SK-N-SH (cell line): Measurements from ENCODE around the gene VWF. TPM values are rescaled to one million over a fixed set of nuclear protein-coding genes. Genes with fewer than 3 reads are reported as not detected.

Experiments used
- CTCF ChIA-PET: fragments of 300-600, 350-600 bp; formaldehyde crosslinking; extraction: SDS; loops from one replicate; lab custom pipeline; 2021; lab: Yijun Ruan, JAX
- POLR2A ChIA-PET: fragments of 350-600 bp; sonication (Branson Sonifier 250); formaldehyde crosslinking; extraction: SDS; loops from one replicate; lab custom pipeline; 2020; ENCODE audit warnings: antibody characterized with exemption, inconsistent platforms; lab: Yijun Ruan, JAX
- DNase-seq: peaks from one replicate; pipeline ENCODE4 v3.0.0; 2012
- H2AFZ ChIP-seq: fragments of 200-600 bp; sonication (generic); 2 replicates; pipeline ENCODE4 v1.8.1; 2016; ENCODE audit warnings: antibody characterized with exemption, mild to moderate bottlenecking, low read depth
- H3F3A ChIP-seq: fragments of 200-600 bp; sonication (generic); replicated peaks from 2 replicates; pipeline ENCODE3; 2016; ENCODE audit warnings: antibody characterized with exemption, mild to moderate bottlenecking; ENCODE audit not compliant: insufficient read depth
- H3K27ac ChIP-seq, 2 experiments: fragments of 200-500 bp in 1 of 2; fragments of 200-600 bp in 1 of 2; sonication (Bioruptor generic) in 1 of 2; sonication (generic), shearing (Covaris generic) in 1 of 2; 2 replicates each; pipeline versions ENCODE4 v1.5.1 to v1.6.1; 2014 to 2016; ENCODE audit warnings: low read depth in 2 of 2, inconsistent platforms in 1 of 2, low read length in 1 of 2, mild to moderate bottlenecking in 1 of 2, mixed read lengths in 1 of 2
- H3K27me3 ChIP-seq: fragments of 200-600 bp; sonication (generic), shearing (Covaris generic); 2 replicates; pipeline ENCODE4 v1.6.1; 2016; ENCODE audit warnings: mixed run types; ENCODE audit not compliant: insufficient read depth
- H3K36me3 ChIP-seq, 2 experiments: fragments of 200-500 bp in 1 of 2; fragments of 200-600 bp in 1 of 2; sonication (Bioruptor generic) in 1 of 2; sonication (generic) in 1 of 2; replicated peaks in 1 of 2; 2 replicates each; pipeline versions ENCODE3 to v1.5.1; 2014 to 2016; ENCODE audit warnings: low read length in 1 of 2, mild to moderate bottlenecking in 1 of 2; ENCODE audit not compliant: insufficient read depth in 2 of 2, control insufficient read depth in 1 of 2
- H3K4me1 ChIP-seq, 2 experiments: fragments of 200-500 bp in 1 of 2; fragments of 200-600 bp in 1 of 2; sonication (Bioruptor generic) in 1 of 2; sonication (generic), shearing (Covaris generic) in 1 of 2; 2 replicates each; pipeline versions ENCODE4 v1.5.1 to v1.6.1; 2014 to 2016; ENCODE audit warnings: low read depth in 1 of 2, low read length in 1 of 2, mixed run types in 1 of 2; ENCODE audit not compliant: insufficient read depth in 2 of 2, control insufficient read depth in 1 of 2
- H3K4me2 ChIP-seq: fragments of 200-600 bp; sonication (generic), shearing (Covaris generic); 2 replicates; pipeline ENCODE4 v1.6.1; 2017; ENCODE audit warnings: mixed run types
- H3K4me3 ChIP-seq, 2 experiments: fragments of 200-500 bp in 1 of 2; fragments of 200-600 bp in 1 of 2; sonication (Bioruptor generic) in 1 of 2; sonication (generic), shearing (Covaris generic) in 1 of 2; 2 replicates each; pipeline versions ENCODE4 v1.5.1 to v1.8.1; 2014 to 2016; ENCODE audit warnings: low read depth in 2 of 2, inconsistent platforms in 1 of 2, low read length in 1 of 2, mild to moderate bottlenecking in 1 of 2, mixed read lengths in 1 of 2, moderate library complexity in 1 of 2
- H3K79me2 ChIP-seq: fragments of 200-600 bp; sonication (generic); 2 replicates; pipeline ENCODE4 v1.8.1; 2017; ENCODE audit warnings: mild to moderate bottlenecking; ENCODE audit not compliant: insufficient read depth
- H3K9ac ChIP-seq: fragments of 200-600 bp; sonication (generic); 2 replicates; pipeline ENCODE4 v1.6.1; 2017; ENCODE audit warnings: mixed run types
- H3K9me2 ChIP-seq: fragments of 200-600 bp; sonication (generic); 2 replicates; pipeline ENCODE4 v1.6.1; 2017; ENCODE audit warnings: mixed run types
- H3K9me3 ChIP-seq: fragments of 200-600 bp; sonication (generic); 2 replicates; pipeline ENCODE4 v1.6.1; 2017; ENCODE audit warnings: mixed run types, mild to moderate bottlenecking, moderate library complexity
- H4K20me1 ChIP-seq: fragments of 200-600 bp; sonication (generic); 2 replicates; pipeline ENCODE4 v1.6.1; 2017; ENCODE audit warnings: mild to moderate bottlenecking, mixed run types; ENCODE audit not compliant: insufficient read depth
- ELF1 ChIP-seq: IDR thresholded peaks from 2 replicates; pipeline ENCODE4 v1.4.0; 2012
- EP300 ChIP-seq, 2 experiments: IDR thresholded peaks; 2 replicates each; pipeline versions ENCODE4 v1.4.0 to v1.6.1; 2012; ENCODE audit warnings: borderline replicate concordance in 1 of 2, low read depth in 1 of 2, low read length in 1 of 2
- EZH2phosphoT487 ChIP-seq: fragments of 200-600 bp; sonication (generic); IDR thresholded peaks from 2 replicates; pipeline ENCODE4 v1.6.1; 2017; ENCODE audit warnings: low read depth, mixed run types, mild to moderate bottlenecking, antibody characterized with exemption, moderate library complexity, borderline replicate concordance
- FOXM1 ChIP-seq: IDR thresholded peaks from 2 replicates; pipeline ENCODE4 v1.4.0; 2012; ENCODE audit warnings: low read depth, mild to moderate bottlenecking
- GATA2 ChIP-seq: sonication (generic); formaldehyde crosslinking; IDR thresholded peaks from 2 replicates; pipeline ENCODE4 v1.5.0; 2020; ENCODE audit warnings: mild to moderate bottlenecking, missing genetic modification reagents
- MEF2A ChIP-seq: IDR thresholded peaks from 2 replicates; pipeline ENCODE4 v1.4.0; 2012; ENCODE audit warnings: low read depth, borderline replicate concordance
- NFIC ChIP-seq: IDR thresholded peaks from 2 replicates; pipeline ENCODE4 v1.4.0; 2012; ENCODE audit warnings: borderline replicate concordance
- NRF1 ChIP-seq: IDR thresholded peaks from 2 replicates; pipeline ENCODE4 v1.6.1; 2012; ENCODE audit warnings: low read depth, mild to moderate bottlenecking, low read length
- POLR2AphosphoS5 ChIP-seq: IDR thresholded peaks from 2 replicates; pipeline ENCODE4 v1.6.1; 2012; ENCODE audit warnings: low read depth, low read length
- RAD21 ChIP-seq: IDR thresholded peaks from 2 replicates; pipeline ENCODE4 v1.6.1; 2012; ENCODE audit warnings: mild to moderate bottlenecking, low read length
- RCOR1 ChIP-seq: fragments of 150-350 bp; IDR thresholded peaks from 2 replicates; pipeline ENCODE4 v1.6.1; 2017; ENCODE audit warnings: antibody characterized with exemption, low read length
- RFX5 ChIP-seq: IDR thresholded peaks from 2 replicates; pipeline ENCODE4 v1.6.1; 2012; ENCODE audit warnings: mild to moderate bottlenecking, improper control_type of control experiment, low read length
- RXRA ChIP-seq: IDR thresholded peaks from 2 replicates; pipeline ENCODE4 v1.4.0; 2012; ENCODE audit warnings: low read depth, mild to moderate bottlenecking, borderline replicate concordance
- SIN3A ChIP-seq: IDR thresholded peaks from 2 replicates; pipeline ENCODE4 v1.6.1; 2012; ENCODE audit warnings: low read depth, mild to moderate bottlenecking, low read length, moderate library complexity, borderline replicate concordance
- SMC3 ChIP-seq: IDR thresholded peaks from 2 replicates; pipeline ENCODE4 v1.6.1; 2012; ENCODE audit warnings: low read depth, low read length, improper control_type of control experiment
- TAF1 ChIP-seq: IDR thresholded peaks from 2 replicates; pipeline ENCODE4 v1.6.1; 2012; ENCODE audit warnings: low read depth, mild to moderate bottlenecking, low read length, moderate library complexity, borderline replicate concordance
- TCF12 ChIP-seq: IDR thresholded peaks from 2 replicates; pipeline ENCODE4 v1.4.0; 2012
- TEAD4 ChIP-seq: IDR thresholded peaks from 2 replicates; pipeline ENCODE4 v1.4.0; 2012; ENCODE audit warnings: mild to moderate bottlenecking, borderline replicate concordance; ENCODE audit not compliant: insufficient read depth
- YY1 ChIP-seq: IDR thresholded peaks from 2 replicates; pipeline ENCODE4 v1.4.0; 2012; ENCODE audit warnings: low read depth, mild to moderate bottlenecking
- WGBS: methylation state at CpG from one replicate; pipeline ENCODE4 v1.1.6; 2017; ENCODE audit warnings: low lambda C conversion rate; 5-methylcytosine and 5-hydroxymethylcytosine counted together
- polyA plus RNA-seq, 3 experiments: library from polyadenylated mRNA; depleted of rRNA; stranded (reverse); fragments of >200 nt; gene quantifications; 2 replicates each; pipeline ENCODE4 v1.2.3, GENCODE V29; 2012
- TF ChIP-seq, protein P1 (sequence below): IDR thresholded peaks from 2 replicates; pipeline ENCODE4 v1.4.0; 2012; ENCODE audit warnings: low read depth, borderline replicate concordance
- TF ChIP-seq, protein P2 (sequence below): IDR thresholded peaks from 2 replicates; pipeline ENCODE4 v1.4.0; 2012; ENCODE audit warnings: low read depth
- TF ChIP-seq, protein P3 (sequence below): fragments of 150-350 bp; IDR thresholded peaks from 2 replicates; pipeline ENCODE4 v1.6.1; 2017; ENCODE audit warnings: antibody characterized with exemption, low read length, low read depth, borderline replicate concordance
- TF ChIP-seq, protein P4 (sequence below): fragments of 200-600 bp; sonication (generic); IDR thresholded peaks from 2 replicates; pipeline ENCODE4 v1.6.1; 2017; ENCODE audit warnings: antibody characterized with exemption, mild to moderate bottlenecking, moderate library complexity

VWF gene
- polyA plus RNA-seq, 1 of the 3 experiments (the other 2 are of a cell fraction), result 0.12 TPM

DNA sequence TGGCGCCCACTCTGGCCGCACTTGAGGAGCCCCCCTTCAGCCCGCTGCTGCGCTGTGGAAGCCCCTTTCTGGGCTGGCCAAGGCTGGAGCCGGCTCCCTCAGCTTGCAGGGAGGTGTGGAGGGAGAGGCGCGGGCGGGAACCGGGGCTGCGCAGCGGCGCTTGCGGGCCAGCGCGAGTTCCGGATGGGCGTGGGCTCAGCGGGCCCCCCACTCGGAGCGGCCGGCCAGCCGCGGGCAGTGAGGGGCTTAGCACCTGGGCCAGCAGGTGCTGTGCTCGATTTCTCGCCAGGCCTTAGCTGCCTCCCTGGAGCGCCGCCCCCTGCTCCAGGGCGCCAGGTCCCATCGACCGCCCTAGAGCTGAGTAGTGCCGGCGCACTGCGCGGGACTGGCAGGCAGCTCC is 8.0 kb upstream of the VWF start:
- H3F3A ChIP-seq, result no peaks in the 10 kb centered on the region
- H3K27ac ChIP-seq, result no peak overlapping the region
- TF ChIP-seq FOXM1, result no peak
- no peak for TF ChIP-seq TAF1
- no peak for TF ChIP-seq MEF2A
- no peak for TF ChIP-seq SIN3A
- no peak for TF ChIP-seq NRF1
- TF ChIP-seq, protein P1, sequence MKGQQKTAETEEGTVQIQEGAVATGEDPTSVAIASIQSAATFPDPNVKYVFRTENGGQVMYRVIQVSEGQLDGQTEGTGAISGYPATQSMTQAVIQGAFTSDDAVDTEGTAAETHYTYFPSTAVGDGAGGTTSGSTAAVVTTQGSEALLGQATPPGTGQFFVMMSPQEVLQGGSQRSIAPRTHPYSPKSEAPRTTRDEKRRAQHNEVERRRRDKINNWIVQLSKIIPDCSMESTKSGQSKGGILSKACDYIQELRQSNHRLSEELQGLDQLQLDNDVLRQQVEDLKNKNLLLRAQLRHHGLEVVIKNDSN, result no peak
- no peak for TF ChIP-seq TEAD4
- TF ChIP-seq SMC3, result no peak
- WGBS, result 97% methylated on average over 14 of the region's 34 CpGs
- ChIA-PET CTCF (no interaction called here), POLR2A (no interaction called here)
- no peak for DNase-seq
- H2AFZ ChIP-seq, result no peak overlapping the region
- H3K4me1 ChIP-seq, result no peaks in the 10 kb centered on the region; a peak in 1 of 4 replicates
- H3K9ac ChIP-seq, result no peak overlapping the region
- H3K79me2 ChIP-seq, result no peaks in the 10 kb centered on the region
- H3K36me3 ChIP-seq, result no peaks in the 10 kb centered on the region
- H4K20me1 ChIP-seq, result no peaks in the 10 kb centered on the region
- no peak overlapping the region for H3K4me2 ChIP-seq
- H3K27me3 ChIP-seq, result no peaks in the 10 kb centered on the region
- H3K9me2 ChIP-seq, result no peaks in the 10 kb centered on the region
- no peak overlapping the region for H3K4me3 ChIP-seq
- H3K9me3 ChIP-seq, result no peaks in the 10 kb centered on the region

DNA sequence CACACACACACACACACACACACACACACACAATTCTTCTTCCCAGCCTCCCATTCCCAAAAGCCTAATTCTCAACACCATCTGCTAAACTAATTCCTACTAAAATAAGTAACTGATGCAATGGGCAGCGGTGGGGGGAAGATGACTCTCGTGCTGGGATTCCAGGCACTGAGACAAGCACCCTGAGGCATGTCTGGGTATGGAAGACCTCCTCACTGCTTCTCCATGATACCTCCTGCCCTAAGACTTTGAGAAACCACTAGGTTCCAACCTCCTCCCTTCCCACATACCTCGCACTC is 789 bp upstream of the VWF start:
- H3K4me2 ChIP-seq, result no peak overlapping the region
- WGBS, result 83% methylated on average over 3 of the region's 3 CpGs
- no peak overlapping the region for H3K27ac ChIP-seq
- H3K9ac ChIP-seq, result no peak overlapping the region
- H4K20me1 ChIP-seq, result no peaks in the 10 kb centered on the region
- H2AFZ ChIP-seq, result no peak overlapping the region
- H3K4me3 ChIP-seq, result no peak overlapping the region
- no peaks in the 10 kb centered on the region for H3K36me3 ChIP-seq
- H3K27me3 ChIP-seq, result no peaks in the 10 kb centered on the region
- no peak for DNase-seq
- POLR2A ChIA-PET, result interaction anchor here (0.6 kb wide), 1 partner anchor 30 kb away, joined by 6 read pairs; no protein-coding TSS in a partner anchor
- H3K4me1 ChIP-seq, result peaks cover 0 to 19% of the 10 kb centered on the region in 2 experiments; a peak in 1 of 4 replicates
- TF ChIP-seq RXRA (no peak), YY1 (no peak), TAF1 (no peak), TCF12 (no peak), FOXM1 (no peak), SMC3 (no peak), GATA2 (no peak), POLR2AphosphoS5 (no peak), EZH2phosphoT487 (no peak), NFIC (no peak), ELF1 (no peak), RAD21 (no peak), RCOR1 (no peak), RFX5 (no peak), EP300 (IDR thresholded peaks at IDR 0.05; ENCODE audit: borderline replicate concordance in 1 of 2, low read depth in 1 of 2, low read length in 1 of 2) (no peak)
- TF ChIP-seq, protein P1, result no peak
- TF ChIP-seq, protein P2, sequence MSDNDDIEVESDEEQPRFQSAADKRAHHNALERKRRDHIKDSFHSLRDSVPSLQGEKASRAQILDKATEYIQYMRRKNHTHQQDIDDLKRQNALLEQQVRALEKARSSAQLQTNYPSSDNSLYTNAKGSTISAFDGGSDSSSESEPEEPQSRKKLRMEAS, result no peak
- TF ChIP-seq, protein P3, sequence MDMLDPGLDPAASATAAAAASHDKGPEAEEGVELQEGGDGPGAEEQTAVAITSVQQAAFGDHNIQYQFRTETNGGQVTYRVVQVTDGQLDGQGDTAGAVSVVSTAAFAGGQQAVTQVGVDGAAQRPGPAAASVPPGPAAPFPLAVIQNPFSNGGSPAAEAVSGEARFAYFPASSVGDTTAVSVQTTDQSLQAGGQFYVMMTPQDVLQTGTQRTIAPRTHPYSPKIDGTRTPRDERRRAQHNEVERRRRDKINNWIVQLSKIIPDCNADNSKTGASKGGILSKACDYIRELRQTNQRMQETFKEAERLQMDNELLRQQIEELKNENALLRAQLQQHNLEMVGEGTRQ, result no peak
- TF ChIP-seq, protein P4, sequence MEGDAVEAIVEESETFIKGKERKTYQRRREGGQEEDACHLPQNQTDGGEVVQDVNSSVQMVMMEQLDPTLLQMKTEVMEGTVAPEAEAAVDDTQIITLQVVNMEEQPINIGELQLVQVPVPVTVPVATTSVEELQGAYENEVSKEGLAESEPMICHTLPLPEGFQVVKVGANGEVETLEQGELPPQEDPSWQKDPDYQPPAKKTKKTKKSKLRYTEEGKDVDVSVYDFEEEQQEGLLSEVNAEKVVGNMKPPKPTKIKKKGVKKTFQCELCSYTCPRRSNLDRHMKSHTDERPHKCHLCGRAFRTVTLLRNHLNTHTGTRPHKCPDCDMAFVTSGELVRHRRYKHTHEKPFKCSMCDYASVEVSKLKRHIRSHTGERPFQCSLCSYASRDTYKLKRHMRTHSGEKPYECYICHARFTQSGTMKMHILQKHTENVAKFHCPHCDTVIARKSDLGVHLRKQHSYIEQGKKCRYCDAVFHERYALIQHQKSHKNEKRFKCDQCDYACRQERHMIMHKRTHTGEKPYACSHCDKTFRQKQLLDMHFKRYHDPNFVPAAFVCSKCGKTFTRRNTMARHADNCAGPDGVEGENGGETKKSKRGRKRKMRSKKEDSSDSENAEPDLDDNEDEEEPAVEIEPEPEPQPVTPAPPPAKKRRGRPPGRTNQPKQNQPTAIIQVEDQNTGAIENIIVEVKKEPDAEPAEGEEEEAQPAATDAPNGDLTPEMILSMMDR, result no peak
- TF ChIP-seq, all 33 proteins: peak for 0
- H3K79me2 ChIP-seq, result no peaks in the 10 kb centered on the region
- no peaks in the 10 kb centered on the region for H3K9me2 ChIP-seq
- H3F3A ChIP-seq, result no peaks in the 10 kb centered on the region
- no peaks in the 10 kb centered on the region for H3K9me3 ChIP-seq
- CTCF ChIA-PET, result interaction anchor here (0.8 to 1.6 kb wide), 2 partner anchors 55 to 160 kb away, joined by 3 to 4 read pairs; no protein-coding TSS in a partner anchor
